ENCODE measurements around the gene CEBPA. TPM values are rescaled to one million over a fixed set of nuclear protein-coding genes. Genes with fewer than 3 reads are reported as not detected.
"Not testable (repeated sequence)": the region's sequence is repeated elsewhere in the genome, so short reads cannot be mapped to it uniquely, and the experiment has no call there.

CEBPA gene
- polyA plus RNA-seq, 4 donors = 3.3 to 5.3 (median 3.9) TPM

GRCh38 chr19:33329060-33329459 is 26.7 kb upstream of the CEBPA start:
- no peak for DNase-seq (ENCODE audit: low read depth in 4 of 4, low spot score in 2 of 4)

GRCh38 chr19:33325920-33326319 is 23.6 kb upstream of the CEBPA start:
- no peak for DNase-seq (ENCODE audit: low read depth in 4 of 4, low spot score in 2 of 4)

- DNase-seq (ENCODE audit: low read depth in 4 of 4, low spot score in 2 of 4) = no peak
Observed at GRCh38 chr19:33324628-33325027, 22.3 kb upstream of the CEBPA start.

GRCh38 chr19:33323093-33323820 is 20.9 kb upstream of the CEBPA start:
- no peak for DNase-seq (ENCODE audit: low read depth in 4 of 4, low spot score in 2 of 4)

- DNase-seq (ENCODE audit: low read depth in 4 of 4, low spot score in 2 of 4) = no peak
Observed at GRCh38 chr19:33320636-33321035, 18.3 kb upstream of the CEBPA start.

- DNase-seq (ENCODE audit: low read depth in 4 of 4, low spot score in 2 of 4) = not testable (repeated sequence)
Observed at GRCh38 chr19:33317991-33318390, 15.7 kb upstream of the CEBPA start.

GRCh38 chr19:33317517-33317916 is 15.2 kb upstream of the CEBPA start:
- DNase-seq (ENCODE audit: low read depth in 4 of 4, low spot score in 2 of 4) = no peak

- DNase-seq (ENCODE audit: low read depth in 4 of 4, low spot score in 2 of 4) = no peak
Observed at GRCh38 chr19:33316541-33317264, 14.4 kb upstream of the CEBPA start.

- DNase-seq (ENCODE audit: low read depth in 4 of 4, low spot score in 2 of 4) = not testable (repeated sequence)
Observed at GRCh38 chr19:33312808-33313207, 10.5 kb upstream of the CEBPA start.

GRCh38 chr19:33312065-33312464 is 9.7 kb upstream of the CEBPA start:
- DNase-seq (ENCODE audit: low read depth in 4 of 4, low spot score in 2 of 4) = no peak

GRCh38 chr19:33311326-33311682 is 9.0 kb upstream of the CEBPA start:
- no peak for DNase-seq (ENCODE audit: low read depth in 4 of 4, low spot score in 2 of 4)

GRCh38 chr19:33310606-33311325 is 8.4 kb upstream of the CEBPA start:
- DNase-seq (ENCODE audit: low read depth in 4 of 4, low spot score in 2 of 4) = no peak

GRCh38 chr19:33309826-33310225 is 7.5 kb upstream of the CEBPA start:
- DNase-seq (ENCODE audit: low read depth in 4 of 4, low spot score in 2 of 4) = no peak

- no peak for DNase-seq (ENCODE audit: low read depth in 4 of 4, low spot score in 2 of 4)
Observed at GRCh38 chr19:33306853-33307792, 4.8 kb upstream of the CEBPA start.

GRCh38 chr19:33306191-33306590 is 3.9 kb upstream of the CEBPA start:
- DNase-seq (ENCODE audit: low read depth in 4 of 4, low spot score in 2 of 4) = no peak

GRCh38 chr19:33304760-33305647 is 2.7 kb upstream of the CEBPA start:
- no peak for DNase-seq (ENCODE audit: low read depth in 4 of 4, low spot score in 2 of 4)

- no peak for DNase-seq (ENCODE audit: low read depth in 4 of 4, low spot score in 2 of 4)
Observed at GRCh38 chr19:33304371-33304759, 2.0 kb upstream of the CEBPA start.

- DNase-seq (ENCODE audit: low read depth in 4 of 4, low spot score in 2 of 4) = no peak
Observed at GRCh38 chr19:33303791-33304345, 1.5 kb upstream of the CEBPA start.

All from left renal cortex interstitium (tissue), 4 donors.